CD14-positive monocyte (primary cell): ENCODE data around the gene GRM4. TPM values are rescaled to one million over a fixed set of nuclear protein-coding genes. Genes with fewer than 3 reads are reported as not detected.

Experiments
- DNase-seq, 3 donors: peaks; one replicate each; pipeline ENCODE4 v3.0.0-alpha.2; 2011 to 2022
- H2AFZ ChIP-seq: 2 replicates; pipeline ENCODE4 v1.6.0; 2012; ENCODE audit warnings: mild to moderate bottlenecking, low read depth, low read length, inconsistent platforms; ENCODE audit not compliant: insufficient read depth, poor library complexity, severe bottlenecking
- H3K27ac ChIP-seq, 2 donors: 1 replicate in 1 of 2; 2 replicates in 1 of 2; pipeline ENCODE4 v1.5.1; 2012 to 2013; ENCODE audit warnings: low read length in 2 of 2, control low read depth in 1 of 2, inconsistent platforms in 1 of 2, low read depth in 1 of 2, mild to moderate bottlenecking in 1 of 2
- H3K27me3 ChIP-seq, 2 donors: one replicate each; pipeline versions ENCODE4 v1.6.0 to v1.6.1; 2011 to 2013; ENCODE audit warnings: low read length in 2 of 2; ENCODE audit not compliant: control insufficient read depth in 2 of 2, insufficient read depth in 2 of 2
- H3K36me3 ChIP-seq, 2 donors: replicated peaks in 1 of 2; 1 replicate in 1 of 2; 2 replicates in 1 of 2; pipeline versions ENCODE4 v1.5.1 to v1.6.1; 2012 to 2013; ENCODE audit warnings: low read length in 2 of 2, control low read depth in 1 of 2, inconsistent platforms in 1 of 2, mild to moderate bottlenecking in 1 of 2; ENCODE audit not compliant: insufficient read depth in 2 of 2, control insufficient read depth in 1 of 2
- H3K4me1 ChIP-seq, 2 donors: 1 replicate in 1 of 2; 2 replicates in 1 of 2; pipeline versions ENCODE4 v1.5.1 to v1.6.1; 2012 to 2013; ENCODE audit warnings: low read length in 2 of 2, control low read depth in 1 of 2, inconsistent platforms in 1 of 2, mild to moderate bottlenecking in 1 of 2, moderate library complexity in 1 of 2; ENCODE audit not compliant: insufficient read depth in 2 of 2, control insufficient read depth in 1 of 2
- H3K4me2 ChIP-seq: replicated peaks from 2 replicates; pipeline ENCODE3; 2012; ENCODE audit warnings: low read length, moderate library complexity, mild to moderate bottlenecking; ENCODE audit not compliant: poor library complexity, severe bottlenecking; ENCODE audit errors: extremely low read depth
- H3K4me3 ChIP-seq, 3 experiments: fragments of 200-600 bp in 1 of 3; sonication (generic) in 1 of 3; replicated peaks in 1 of 3; 1 replicate in 2 of 3; 2 replicates in 1 of 3; pipeline ENCODE4 v1.5.1; 2011 to 2013; ENCODE audit warnings: low read length in 3 of 3, mild to moderate bottlenecking in 3 of 3, control low read depth in 2 of 3, low read depth in 2 of 3, inconsistent platforms in 1 of 3, moderate library complexity in 1 of 3
- H3K79me2 ChIP-seq: 2 replicates; pipeline ENCODE4 v1.6.0; 2012; ENCODE audit warnings: mild to moderate bottlenecking, control low read depth, inconsistent platforms, low read length, moderate library complexity; ENCODE audit not compliant: insufficient read depth
- H3K9ac ChIP-seq: 2 replicates; pipeline ENCODE4 v1.6.0; 2017; ENCODE audit warnings: low read length, mild to moderate bottlenecking; ENCODE audit not compliant: insufficient read depth, poor library complexity, severe bottlenecking
- H3K9me3 ChIP-seq, 2 donors: replicated peaks in 1 of 2; 1 replicate in 1 of 2; 2 replicates in 1 of 2; pipeline versions ENCODE4 v1.5.1 to v1.6.1; 2012 to 2013; ENCODE audit warnings: low read length in 2 of 2, control low read depth in 1 of 2; ENCODE audit not compliant: control insufficient read depth in 1 of 2, insufficient read depth in 1 of 2
- H4K20me1 ChIP-seq: 2 replicates; pipeline ENCODE4 v1.6.0; 2012; ENCODE audit warnings: mild to moderate bottlenecking, low read length, control low read depth, moderate library complexity; ENCODE audit not compliant: insufficient read depth
- H3K27ac Mint-ChIP-seq, 7 donors: one replicate each; pipeline ENCODE4 v1.8.0; 2020; ENCODE audit warnings: mild to moderate bottlenecking in 7 of 7, mixed read lengths in 7 of 7, moderate library complexity in 6 of 7, inconsistent platforms in 2 of 7
- H3K27me3 Mint-ChIP-seq, 3 donors: one replicate each; pipeline ENCODE4 v1.8.0; 2021 to 2022; ENCODE audit warnings: low read depth in 3 of 3, mild to moderate bottlenecking in 3 of 3, mixed read lengths in 3 of 3, moderate library complexity in 3 of 3, inconsistent platforms in 1 of 3
- H3K36me3 Mint-ChIP-seq, 2 donors: one replicate each; pipeline ENCODE4 v1.8.0; 2020; ENCODE audit warnings: mixed read lengths in 2 of 2, inconsistent platforms in 1 of 2, mild to moderate bottlenecking in 1 of 2
- H3K4me1 Mint-ChIP-seq: one replicate; pipeline ENCODE4 v1.8.0; 2020; ENCODE audit warnings: mild to moderate bottlenecking, mixed read lengths
- H3K4me3 Mint-ChIP-seq, 2 donors: one replicate each; pipeline ENCODE4 v1.8.0; 2020; ENCODE audit warnings: mild to moderate bottlenecking in 2 of 2, mixed read lengths in 2 of 2, moderate library complexity in 1 of 2
- H3K9me3 Mint-ChIP-seq, 7 donors: one replicate each; pipeline ENCODE4 v1.8.0; 2020 to 2022; ENCODE audit warnings: mixed read lengths in 7 of 7, mild to moderate bottlenecking in 6 of 7, moderate library complexity in 6 of 7, inconsistent platforms in 2 of 7
- WGBS: methylation state at CpG from one replicate; pipeline ENCODE4 v1.1.5; 2013; ENCODE audit warnings: missing lambda C conversion rate; ENCODE audit not compliant: insufficient coverage; 5-methylcytosine and 5-hydroxymethylcytosine counted together
- intact Hi-C, 2 donors: fragments of 100-400 bp; cut with micrococcal nuclease; formaldehyde crosslinking; loops; one replicate each; pipeline versions ENCODE4 v1.15.0 to v1.15.1; 2023
- polyA plus RNA-seq, 3 donors: library from polyadenylated mRNA; depleted of rRNA in 1 of 3; unstranded in 2 of 3; stranded (reverse) in 1 of 3; fragments of 300-500 nt in 2 of 3; fragments of >200 nt in 1 of 3; fragmentation: Illumina TruSeq in 2 of 3; gene quantifications; 1 replicate in 2 of 3; 2 replicates in 1 of 3; pipeline ENCODE4 v1.2.3, GENCODE V29; 2012 to 2021
- TF ChIP-seq, protein P1 (sequence below): fragments of 200-600 bp; IDR thresholded peaks from one replicate; pipeline ENCODE4 v1.8.0; 2022; ENCODE audit warnings: antibody characterized with exemption, mild to moderate bottlenecking

Gene GRM4
- polyA plus RNA-seq, 3 donors = not detected

GRCh38 chr6:34152042-34152524 lies 6.2 kb upstream of the GRM4 start:
- Histone ChIP-seq H3K79me2 (no peaks in the 10 kb centered on the region), H2AFZ (no peak overlapping the region), H3K9me3 (no peaks in the 10 kb centered on the region), H3K36me3 (no peaks in the 10 kb centered on the region), H3K4me1 (peaks cover 0 to 9% of the 10 kb centered on the region in 2 donors), H3K4me2 (no peak overlapping the region), H3K9ac (no peak overlapping the region), H3K4me3 (no peak overlapping the region), H4K20me1 (no peaks in the 10 kb centered on the region), H3K27ac (no peak overlapping the region), H3K27me3 (peaks cover 4 to 74% of the 10 kb centered on the region in 2 donors)
- H3K36me3 Mint-ChIP-seq = peaks cover 0 to 3% of the 10 kb centered on the region in 2 donors
- H3K4me3 Mint-ChIP-seq = peak overlapping the region in 1 of 2 donors; percentile 44
- intact Hi-C loops = loop anchor here (5.0 to 10.0 kb wide), 2 partner anchors 95 to 377 kb away; no protein-coding TSS in a partner anchor
- peaks cover 4% of the 10 kb centered on the region for H3K4me1 Mint-ChIP-seq
- peaks cover 0 to 4% (median 1%) of the 10 kb centered on the region in 7 donors for H3K9me3 Mint-ChIP-seq
- no peak for DNase-seq
- peaks cover 51 to 91% (median 75%) of the 10 kb centered on the region in 3 donors for H3K27me3 Mint-ChIP-seq
- 84% methylated on average over 6 of the region's 9 CpGs for WGBS
- TF ChIP-seq, protein P1, sequence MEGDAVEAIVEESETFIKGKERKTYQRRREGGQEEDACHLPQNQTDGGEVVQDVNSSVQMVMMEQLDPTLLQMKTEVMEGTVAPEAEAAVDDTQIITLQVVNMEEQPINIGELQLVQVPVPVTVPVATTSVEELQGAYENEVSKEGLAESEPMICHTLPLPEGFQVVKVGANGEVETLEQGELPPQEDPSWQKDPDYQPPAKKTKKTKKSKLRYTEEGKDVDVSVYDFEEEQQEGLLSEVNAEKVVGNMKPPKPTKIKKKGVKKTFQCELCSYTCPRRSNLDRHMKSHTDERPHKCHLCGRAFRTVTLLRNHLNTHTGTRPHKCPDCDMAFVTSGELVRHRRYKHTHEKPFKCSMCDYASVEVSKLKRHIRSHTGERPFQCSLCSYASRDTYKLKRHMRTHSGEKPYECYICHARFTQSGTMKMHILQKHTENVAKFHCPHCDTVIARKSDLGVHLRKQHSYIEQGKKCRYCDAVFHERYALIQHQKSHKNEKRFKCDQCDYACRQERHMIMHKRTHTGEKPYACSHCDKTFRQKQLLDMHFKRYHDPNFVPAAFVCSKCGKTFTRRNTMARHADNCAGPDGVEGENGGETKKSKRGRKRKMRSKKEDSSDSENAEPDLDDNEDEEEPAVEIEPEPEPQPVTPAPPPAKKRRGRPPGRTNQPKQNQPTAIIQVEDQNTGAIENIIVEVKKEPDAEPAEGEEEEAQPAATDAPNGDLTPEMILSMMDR = no peak
- H3K27ac Mint-ChIP-seq = no peak overlapping the region

DNA sequence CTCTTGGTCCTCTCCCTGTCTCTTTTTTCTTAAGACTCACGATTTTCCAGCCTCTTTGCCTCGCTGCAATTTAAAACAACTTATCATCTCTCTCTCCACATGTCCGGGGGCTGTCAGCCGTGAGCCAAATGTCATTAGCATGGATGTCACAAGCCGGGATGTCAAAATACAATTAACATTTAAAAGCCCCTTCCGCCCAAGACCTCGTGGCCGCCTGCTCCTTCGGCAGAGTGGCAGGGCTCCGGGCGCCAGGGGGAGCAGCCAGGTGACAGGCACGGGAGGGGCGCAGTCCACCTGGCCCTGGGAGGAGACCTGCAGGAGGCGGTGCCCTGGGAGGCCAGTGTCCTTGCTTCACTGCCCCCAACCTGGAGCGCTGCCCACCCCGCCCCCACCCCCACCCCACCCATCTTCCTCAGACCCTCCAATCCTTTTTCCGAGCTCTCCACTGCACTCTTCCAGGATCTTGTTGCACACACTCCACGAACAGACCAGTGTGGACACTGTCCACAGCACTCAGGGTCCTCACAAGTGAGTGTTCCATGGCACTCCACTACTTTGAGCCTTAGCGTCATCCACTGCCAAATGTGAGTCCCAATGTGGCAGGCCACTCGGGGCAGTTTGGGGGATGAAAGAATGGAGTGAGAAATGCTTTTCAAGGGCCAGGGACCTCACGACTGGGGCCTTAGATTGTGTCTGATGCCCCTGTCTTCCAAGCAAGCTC lies 5.6 kb upstream of the GRM4 start:
- H3K4me1 ChIP-seq = peaks cover 0 to 9% of the 10 kb centered on the region in 2 donors
- Mint-ChIP-seq H3K4me1 (peaks cover 4% of the 10 kb centered on the region), H3K27ac (no peak overlapping the region), H3K36me3 (peaks cover 0 to 3% of the 10 kb centered on the region in 2 donors), H3K9me3 (peaks cover 0 to 4% (median 1%) of the 10 kb centered on the region in 7 donors), H3K27me3 (peaks cover 53 to 94% (median 78%) of the 10 kb centered on the region in 3 donors), H3K4me3 (peak overlapping the region in 1 of 2 donors; percentile 44)
- TF ChIP-seq, protein P1 = no peak
- H3K4me2 ChIP-seq = no peak overlapping the region
- intact Hi-C loops = loop anchor here (5.0 to 10.0 kb wide), 2 partner anchors 94 to 377 kb away; no protein-coding TSS in a partner anchor
- no peaks in the 10 kb centered on the region for H4K20me1 ChIP-seq
- H2AFZ ChIP-seq = no peak overlapping the region
- H3K9me3 ChIP-seq = no peaks in the 10 kb centered on the region
- peaks cover 6 to 78% of the 10 kb centered on the region in 2 donors for H3K27me3 ChIP-seq
- no peaks in the 10 kb centered on the region for H3K79me2 ChIP-seq
- no peak overlapping the region for H3K27ac ChIP-seq
- DNase-seq = no peak
- no peak overlapping the region for H3K9ac ChIP-seq
- 30% methylated on average over 9 of the region's 21 CpGs for WGBS
- no peak overlapping the region for H3K4me3 ChIP-seq
- H3K36me3 ChIP-seq = no peaks in the 10 kb centered on the region
